CD4-positive, CD25-positive, alpha-beta regulatory T cell (primary cell): Measurements from ENCODE around the gene MTX1. TPM values are rescaled to one million over a fixed set of nuclear protein-coding genes. Genes with fewer than 3 reads are reported as not detected.
"Not testable (repeated sequence)": the region's sequence is repeated elsewhere in the genome, so short reads cannot be mapped to it uniquely, and the experiment has no call there.

ENCODE experiments used
- ATAC-seq, 2 donors: fragments of 150-1000 bp; cut with Tn5 transposase; one replicate each; pipeline ENCODE4 v1.10.0; 2021; ENCODE audit warnings: low read depth in 2 of 2, moderate number of reproducible peaks in 2 of 2, moderate library complexity in 1 of 2
- DNase-seq, 3 donors: peaks; one replicate each; pipeline versions ENCODE4 v3.0.0 to v3.0.0-alpha.2; 2012 to 2022; ENCODE audit warnings: mixed read lengths in 1 of 3
- H3K27ac ChIP-seq: one replicate; pipeline ENCODE4 v1.7.0; 2013; ENCODE audit warnings: mild to moderate bottlenecking, low read length; ENCODE audit not compliant: insufficient read depth, poor library complexity, severe bottlenecking
- H3K27me3 ChIP-seq: one replicate; pipeline ENCODE4 v1.7.0; 2013; ENCODE audit warnings: low read length; ENCODE audit not compliant: control insufficient read depth, insufficient read depth
- H3K36me3 ChIP-seq: one replicate; pipeline ENCODE4 v1.7.0; 2013; ENCODE audit warnings: mild to moderate bottlenecking, low read length, moderate library complexity; ENCODE audit not compliant: control insufficient read depth, insufficient read depth
- H3K4me1 ChIP-seq: 2 replicates; pipeline ENCODE4 v1.7.0; 2013; ENCODE audit warnings: mild to moderate bottlenecking, low read length; ENCODE audit not compliant: insufficient read depth, control insufficient read depth, poor library complexity, severe bottlenecking
- H3K4me3 ChIP-seq: one replicate; pipeline ENCODE4 v1.7.0; 2013; ENCODE audit warnings: low read depth, mild to moderate bottlenecking, low read length, moderate library complexity
- H3K9me3 ChIP-seq, 2 experiments: 1 replicate in 1 of 2; 2 replicates in 1 of 2; pipeline ENCODE4 v1.7.0; 2013; ENCODE audit warnings: low read length in 2 of 2, mild to moderate bottlenecking in 1 of 2, moderate library complexity in 1 of 2; ENCODE audit not compliant: control insufficient read depth in 2 of 2
- H3K27ac Mint-ChIP-seq, 3 donors: one replicate each; pipeline ENCODE4 v1.8.0; 2020 to 2022; ENCODE audit warnings: mild to moderate bottlenecking in 3 of 3, mixed read lengths in 3 of 3, moderate library complexity in 2 of 3
- H3K27me3 Mint-ChIP-seq: one replicate; pipeline ENCODE4 v1.8.0; 2022; ENCODE audit warnings: mild to moderate bottlenecking, mixed read lengths
- H3K36me3 Mint-ChIP-seq: one replicate; pipeline ENCODE4 v1.8.0; 2020; ENCODE audit warnings: mixed read lengths
- H3K4me1 Mint-ChIP-seq, 4 donors: one replicate each; pipeline ENCODE4 v1.8.0; 2020 to 2022; ENCODE audit warnings: mixed read lengths in 4 of 4, mild to moderate bottlenecking in 1 of 4
- H3K4me3 Mint-ChIP-seq, 4 donors: one replicate each; pipeline ENCODE4 v1.8.0; 2020 to 2022; ENCODE audit warnings: mild to moderate bottlenecking in 4 of 4, mixed read lengths in 4 of 4, moderate library complexity in 3 of 4
- H3K9me3 Mint-ChIP-seq, 7 donors: one replicate each; pipeline ENCODE4 v1.8.0; 2020 to 2022; ENCODE audit warnings: mixed read lengths in 7 of 7, mild to moderate bottlenecking in 3 of 7, moderate library complexity in 2 of 7
- polyA plus RNA-seq, 4 donors: library from polyadenylated mRNA; unstranded; fragments of 300-500 nt; fragmentation: Illumina TruSeq; gene quantifications; one replicate each; pipeline ENCODE4 v1.2.3, GENCODE V29; 2021
- total RNA-seq: library from RNA; stranded (reverse); gene quantifications from one replicate; pipeline ENCODE4 v1.2.3, GENCODE V29; 2022

Gene MTX1
- total and polyA plus RNA-seq, 5 donors from 2014 or later, result 18.4 to 52.2 (median 46.0) TPM

DNA sequence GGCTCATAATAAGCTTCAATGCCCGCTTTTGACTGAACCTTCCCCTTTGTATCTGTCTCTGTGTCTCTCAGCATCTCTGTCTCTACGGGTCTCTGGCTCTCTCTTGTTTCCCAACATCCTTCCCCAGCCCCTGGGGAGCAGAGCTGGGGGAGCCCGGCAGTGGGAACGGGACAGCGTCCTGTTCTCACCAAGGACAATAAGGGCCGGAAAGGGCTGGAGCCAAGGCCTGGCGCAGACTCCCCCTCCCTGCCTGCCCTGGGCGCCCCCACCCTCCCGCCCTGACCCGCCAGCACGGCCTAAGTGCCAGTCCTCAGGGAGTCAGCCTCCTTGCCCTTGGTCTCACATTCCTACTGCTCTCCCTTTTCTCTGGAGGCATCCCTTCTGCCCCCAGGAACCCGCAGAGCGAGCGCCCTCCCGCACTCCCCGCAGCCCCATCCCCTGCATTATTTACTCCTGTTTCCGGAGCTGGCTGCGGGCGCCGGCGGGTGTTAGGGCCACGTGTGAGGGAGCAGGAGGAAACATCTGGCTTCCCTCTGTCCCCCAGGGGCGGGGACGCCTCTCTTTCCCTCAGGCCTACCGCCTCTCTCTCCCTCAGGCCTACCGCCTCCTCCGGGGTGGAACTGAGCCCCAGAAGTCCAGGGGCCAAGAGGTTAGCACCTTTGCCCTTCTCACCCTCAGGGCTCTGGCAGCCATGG, 41.9 kb upstream of the MTX1 start:
- ATAC-seq (no peak), DNase-seq (no peak)
- Mint-ChIP-seq H3K4me1 (peaks cover 7 to 23% (median 13%) of the 10 kb centered on the region in 4 donors), H3K36me3 (peaks cover 10% of the 10 kb centered on the region), H3K27ac (no peak overlapping the region), H3K4me3 (no peak overlapping the region), H3K9me3 (no peaks in the 10 kb centered on the region), H3K27me3 (peaks cover 4% of the 10 kb centered on the region)
- no peak overlapping the region for H3K27ac ChIP-seq
- H3K36me3 ChIP-seq, result peaks cover 18% of the 10 kb centered on the region
- peaks cover 5% of the 10 kb centered on the region for H3K4me1 ChIP-seq
- H3K27me3 ChIP-seq, result no peaks in the 10 kb centered on the region
- H3K4me3 ChIP-seq, result no peak overlapping the region
- no peaks in the 10 kb centered on the region for H3K9me3 ChIP-seq

DNA sequence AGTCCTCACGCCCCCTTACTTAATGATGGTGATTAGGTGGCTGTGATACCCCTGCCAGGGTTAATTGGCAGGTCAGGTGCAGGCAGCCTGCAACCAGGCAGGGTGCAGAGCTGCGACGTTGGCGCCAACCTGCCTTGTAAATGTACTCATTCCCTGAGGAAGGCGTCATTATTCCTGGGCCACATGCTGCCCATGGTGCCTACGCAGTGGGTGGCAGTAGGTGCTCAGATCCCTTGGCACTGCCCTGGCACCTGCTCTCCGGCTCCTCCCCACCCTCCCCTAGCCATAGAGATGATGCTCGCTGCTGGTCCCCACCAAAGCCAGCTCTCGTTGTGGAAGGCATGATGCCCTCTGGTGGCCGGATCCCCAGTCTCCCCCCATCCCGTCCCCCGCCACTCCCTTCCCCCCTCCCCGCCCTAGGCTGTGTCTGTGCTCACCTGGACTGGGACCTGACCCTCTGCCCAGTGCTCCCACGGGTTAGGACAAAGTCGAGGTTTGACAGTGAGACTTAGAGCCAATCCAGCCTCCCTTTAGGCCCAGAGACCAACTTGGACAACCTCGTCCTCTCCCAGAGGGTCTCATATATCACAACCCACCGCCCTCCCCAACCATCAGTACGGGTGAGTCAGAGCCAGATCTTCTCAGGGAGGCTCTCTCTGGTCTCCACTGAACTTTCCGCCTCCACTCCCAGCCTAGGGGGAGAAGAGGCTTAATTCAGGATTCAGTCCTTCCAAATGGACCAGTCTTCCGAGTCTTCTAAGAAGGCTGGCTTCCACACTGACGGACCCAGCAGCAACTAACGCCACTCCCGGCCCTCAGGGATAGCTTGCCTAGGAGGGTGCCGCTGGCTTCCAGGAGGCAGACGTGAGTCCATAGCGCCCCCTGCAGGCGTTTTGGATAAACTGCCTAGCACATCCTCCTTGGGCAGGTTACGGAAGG, 41.1 kb upstream of the MTX1 start:
- Histone ChIP-seq H3K27me3 (no peaks in the 10 kb centered on the region), H3K27ac (no peak overlapping the region), H3K36me3 (peaks cover 18% of the 10 kb centered on the region), H3K4me3 (no peak overlapping the region), H3K9me3 (no peaks in the 10 kb centered on the region), H3K4me1 (peaks cover 13% of the 10 kb centered on the region)
- DNase-seq (peak; percentile 71 to 87 (median 80)), ATAC-seq (peak; percentile 69 to 74)
- peak overlapping the region in 1 of 3 donors; percentile 52 for H3K27ac Mint-ChIP-seq
- peaks cover 11 to 31% (median 20%) of the 10 kb centered on the region in 4 donors for H3K4me1 Mint-ChIP-seq
- H3K36me3 Mint-ChIP-seq, result peaks cover 10% of the 10 kb centered on the region
- no peaks in the 10 kb centered on the region for H3K9me3 Mint-ChIP-seq
- peaks cover 8% of the 10 kb centered on the region for H3K27me3 Mint-ChIP-seq
- H3K4me3 Mint-ChIP-seq, result peak overlapping the region; percentile 23 to 68 (median 50)

DNA sequence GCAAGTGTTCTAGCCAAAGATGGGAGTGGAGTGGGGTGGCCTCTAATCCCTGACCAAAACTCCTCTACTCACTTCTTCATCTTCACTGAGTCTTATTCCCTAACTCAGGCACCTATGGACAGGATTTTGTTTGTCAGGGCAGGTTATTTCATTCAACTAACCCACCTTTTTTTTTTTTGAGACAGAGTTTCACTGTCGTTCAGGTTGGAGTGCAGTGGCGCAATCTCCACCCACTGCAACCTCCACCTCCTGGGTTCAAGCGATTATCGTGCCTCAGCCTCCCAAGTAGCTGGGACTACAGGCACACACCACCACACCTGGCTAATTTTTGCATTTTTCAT, 40.4 kb upstream of the MTX1 start:
- peaks cover 11 to 34% (median 23%) of the 10 kb centered on the region in 4 donors for H3K4me1 Mint-ChIP-seq
- H3K27me3 ChIP-seq, H3K4me3 ChIP-seq, H3K27ac ChIP-seq, DNase-seq, H3K27me3 Mint-ChIP-seq, H3K9me3 Mint-ChIP-seq, H3K9me3 ChIP-seq, ATAC-seq: not testable (repeated sequence)
- peaks cover 11% of the 10 kb centered on the region for H3K36me3 Mint-ChIP-seq
- H3K27ac Mint-ChIP-seq, result peak overlapping the region in 1 of 3 donors; percentile 75
- H3K36me3 ChIP-seq, result peaks cover 18% of the 10 kb centered on the region
- peaks cover 18% of the 10 kb centered on the region for H3K4me1 ChIP-seq
- H3K4me3 Mint-ChIP-seq, result peak overlapping the region in 2 of 4 donors; percentile 23 to 62

DNA sequence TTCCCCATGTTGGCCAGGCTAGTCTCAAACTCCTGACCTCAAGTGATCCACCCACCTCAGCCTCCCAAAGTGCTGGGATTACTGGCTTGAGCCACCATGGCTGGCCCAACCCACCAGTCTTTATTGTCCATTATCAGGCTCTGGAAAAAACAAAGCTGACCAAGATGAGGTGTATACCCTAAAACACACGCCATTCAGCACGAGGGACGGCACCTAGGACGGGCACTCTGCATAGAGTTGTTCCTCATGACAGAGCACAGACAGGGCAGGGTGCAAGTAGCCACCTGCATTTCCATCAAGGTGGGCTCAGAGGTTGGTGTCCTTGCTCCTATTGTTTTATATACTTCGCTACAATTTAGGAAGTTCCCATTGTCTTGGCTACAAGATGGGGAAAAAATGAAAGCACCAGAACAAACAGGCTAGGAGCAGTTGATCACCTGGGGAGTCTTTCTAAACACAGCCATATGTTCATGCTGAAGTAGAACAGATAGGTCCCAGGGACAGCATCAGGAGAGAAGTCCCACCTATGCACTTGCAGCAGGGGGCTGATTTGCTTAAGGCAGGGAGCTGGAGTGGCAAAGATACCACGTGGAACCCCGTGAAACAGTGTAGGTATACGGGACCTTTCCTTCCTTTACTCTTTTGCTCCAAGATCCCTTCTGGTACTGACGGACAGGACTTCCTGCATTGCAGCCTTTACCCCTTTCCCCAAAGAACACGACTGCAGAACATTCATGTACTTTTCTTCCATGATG, 39.9 kb upstream of the MTX1 start:
- Mint-ChIP-seq H3K9me3 (no peaks in the 10 kb centered on the region), H3K27me3 (peaks cover 8% of the 10 kb centered on the region), H3K4me1 (peaks cover 11 to 40% (median 27%) of the 10 kb centered on the region in 4 donors), H3K36me3 (peaks cover 14% of the 10 kb centered on the region), H3K27ac (peak overlapping the region in 1 of 3 donors; percentile 75), H3K4me3 (peak overlapping the region in 1 of 4 donors; percentile 85)
- no peak overlapping the region for H3K27ac ChIP-seq
- DNase-seq, result no peak
- H3K9me3 ChIP-seq, result no peaks in the 10 kb centered on the region
- peaks cover 22% of the 10 kb centered on the region for H3K4me1 ChIP-seq
- H3K27me3 ChIP-seq, result no peaks in the 10 kb centered on the region
- peaks cover 18% of the 10 kb centered on the region for H3K36me3 ChIP-seq
- H3K4me3 ChIP-seq, result no peak overlapping the region
- ATAC-seq, result no peak

DNA sequence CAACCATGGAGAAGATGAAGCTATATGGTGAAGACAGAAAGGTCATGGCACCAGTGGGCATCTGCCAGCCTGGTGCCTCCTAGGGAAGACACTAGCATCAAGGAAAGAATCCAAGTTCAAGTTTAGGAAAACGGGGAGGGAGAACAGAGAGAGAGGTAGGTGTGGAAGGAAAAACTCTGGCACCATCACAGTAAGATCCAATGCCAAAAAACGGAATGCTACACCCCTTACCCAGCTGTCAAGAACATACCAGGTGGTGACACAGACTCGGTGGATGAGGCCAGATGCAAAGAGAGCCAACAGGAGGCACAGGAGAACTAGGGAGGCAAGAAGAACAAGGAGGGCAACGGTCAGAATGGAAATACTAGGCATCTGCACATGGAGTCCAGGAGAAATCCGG, 39.0 kb upstream of the MTX1 start:
- Mint-ChIP-seq H3K4me1 (peaks cover 11 to 48% (median 27%) of the 10 kb centered on the region in 4 donors), H3K4me3 (peak overlapping the region in 3 of 4 donors; percentile 40 to 85 (median 75)), H3K27ac (peak overlapping the region in 1 of 3 donors; percentile 76), H3K9me3 (no peaks in the 10 kb centered on the region), H3K27me3 (peaks cover 8% of the 10 kb centered on the region), H3K36me3 (peaks cover 14% of the 10 kb centered on the region)
- DNase-seq (no peak), ATAC-seq (no peak)
- Histone ChIP-seq H3K4me3 (no peak overlapping the region), H3K27me3 (no peaks in the 10 kb centered on the region), H3K9me3 (no peaks in the 10 kb centered on the region), H3K36me3 (peaks cover 18% of the 10 kb centered on the region), H3K4me1 (peaks cover 31% of the 10 kb centered on the region), H3K27ac (no peak overlapping the region)

DNA sequence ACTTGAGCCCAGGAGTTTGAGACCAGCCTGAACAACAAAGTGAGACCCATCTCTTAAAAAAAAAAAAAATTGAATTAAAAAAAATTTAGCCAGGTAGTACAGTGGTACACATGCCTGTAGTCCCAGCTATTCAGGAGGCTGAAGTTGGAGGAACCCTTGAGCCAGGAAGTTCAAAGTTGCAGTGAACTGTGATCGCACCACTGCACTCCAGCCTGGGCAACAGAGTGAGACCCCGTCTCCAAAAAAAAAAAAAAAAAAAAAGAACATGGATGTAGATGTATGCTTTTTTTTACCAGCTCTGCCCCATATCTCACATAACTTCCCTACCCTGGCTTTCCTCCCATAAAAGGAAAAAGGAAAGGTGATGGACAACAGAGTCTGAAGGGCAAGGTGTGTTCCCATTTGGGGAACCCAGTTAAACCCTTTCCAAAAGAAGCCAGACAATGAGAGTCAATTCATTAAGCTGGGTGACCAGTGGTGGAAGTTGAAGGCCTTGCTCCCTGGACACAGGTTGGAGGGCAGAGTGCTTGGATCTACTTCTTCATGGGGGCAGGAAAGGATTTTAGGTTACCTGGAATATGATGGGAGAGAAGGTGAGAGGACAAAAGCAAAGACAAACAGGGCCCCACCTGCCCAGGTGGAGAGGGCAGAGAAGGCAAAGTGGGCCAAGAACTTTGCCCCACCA, 38.3 kb upstream of the MTX1 start:
- peak overlapping the region in 2 of 4 donors; percentile 22 to 46 for H3K4me3 Mint-ChIP-seq
- H3K4me1 Mint-ChIP-seq, result peaks cover 11 to 55% (median 30%) of the 10 kb centered on the region in 4 donors

DNA sequence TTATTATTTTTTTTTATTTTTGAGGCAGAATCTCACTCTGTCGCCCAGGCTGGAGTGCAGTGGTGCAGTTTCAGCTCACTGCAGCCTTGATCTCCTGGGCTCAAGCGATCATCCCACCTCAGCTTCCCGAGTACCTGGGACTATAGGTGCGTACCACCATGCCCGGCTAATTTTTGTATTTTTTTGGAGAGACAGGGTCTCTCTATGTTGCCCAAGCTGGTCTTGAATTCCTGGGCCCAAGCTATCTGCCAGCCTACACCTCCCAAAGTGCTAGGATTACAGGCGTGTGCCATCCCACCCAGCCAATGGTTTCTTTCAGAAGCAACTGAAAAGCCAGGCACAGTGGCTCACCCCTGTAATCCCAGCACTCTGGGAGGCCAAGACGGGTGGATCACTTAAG, 37.7 kb upstream of the MTX1 start:
- Mint-ChIP-seq H3K4me3 (peak overlapping the region in 2 of 4 donors; percentile 27 to 100), H3K27me3 (peaks cover 8% of the 10 kb centered on the region), H3K4me1 (peaks cover 11 to 60% (median 32%) of the 10 kb centered on the region in 4 donors), H3K9me3 (no peaks in the 10 kb centered on the region), H3K27ac (peak overlapping the region in 1 of 3 donors; percentile 56), H3K36me3 (peaks cover 14% of the 10 kb centered on the region)
- Histone ChIP-seq H3K27me3 (no peaks in the 10 kb centered on the region), H3K4me3 (no peak overlapping the region), H3K9me3 (no peaks in the 10 kb centered on the region), H3K36me3 (peaks cover 18% of the 10 kb centered on the region), H3K27ac (no peak overlapping the region), H3K4me1 (peaks cover 34% of the 10 kb centered on the region)
- ATAC-seq (no peak), DNase-seq (no peak)

More for the DNA sequence above, 38.3 kb upstream of the MTX1 start:
- Histone ChIP-seq H3K27ac (no peak overlapping the region), H3K4me1 (peaks cover 34% of the 10 kb centered on the region), H3K27me3 (no peaks in the 10 kb centered on the region), H3K4me3 (no peak overlapping the region), H3K9me3 (no peaks in the 10 kb centered on the region), H3K36me3 (peaks cover 18% of the 10 kb centered on the region)
- H3K27me3 Mint-ChIP-seq, result peaks cover 8% of the 10 kb centered on the region
- peaks cover 14% of the 10 kb centered on the region for H3K36me3 Mint-ChIP-seq
- ATAC-seq, result no peak
- no peak for DNase-seq
- no peak overlapping the region for H3K27ac Mint-ChIP-seq
- H3K9me3 Mint-ChIP-seq, result no peaks in the 10 kb centered on the region
